ENCODE data around the gene SLC25A19. TPM values are rescaled to one million over a fixed set of nuclear protein-coding genes. Genes with fewer than 3 reads are reported as not detected.

SLC25A19 gene
- total RNA-seq, 1 donor from 2014 or later, result 48.4 TPM

Other genes starting within 250 kb of the SLC25A19 start
- gene ATP5PD, start 242.5 kb downstream of the SLC25A19 start, total RNA-seq, result 186 and 190 TPM in 2 replicates
- gene KCTD2, start 242.2 kb downstream of the SLC25A19 start, total RNA-seq, result 19.3 and 20.3 TPM in 2 replicates
- gene SLC16A5, start 201.5 kb downstream of the SLC25A19 start, total RNA-seq, result 7.6 and 7.8 TPM in 2 replicates
- gene ARMC7, start 179.5 kb downstream of the SLC25A19 start, total RNA-seq, result 15.7 and 16.5 TPM in 2 replicates
- 52.1 and 53.9 TPM in 2 replicates for gene NT5C, start 157.7 kb downstream of the SLC25A19 start, total RNA-seq
- 236 and 281 TPM in 2 replicates for gene JPT1, start 134.9 kb downstream of the SLC25A19 start, total RNA-seq
- gene SUMO2, start 106.5 kb downstream of the SLC25A19 start, total RNA-seq, result 493 and 503 TPM in 2 replicates
- gene NUP85, start 83.8 kb downstream of the SLC25A19 start, total RNA-seq, result 97.3 and 99.6 TPM in 2 replicates
- 80.3 and 88.6 TPM in 2 replicates for gene GGA3, start 27.8 kb downstream of the SLC25A19 start, total RNA-seq
- gene MRPS7, start 27.6 kb downstream of the SLC25A19 start, total RNA-seq, result 66.3 and 73.3 TPM in 2 replicates
- gene MIF4GD, start 18.2 kb downstream of the SLC25A19 start, total RNA-seq, result 36.3 and 39.2 TPM in 2 replicates
- gene GRB2, start 116.2 kb upstream of the SLC25A19 start, total RNA-seq, result 150 and 168 TPM in 2 replicates
- gene TMEM94, start 167.2 kb upstream of the SLC25A19 start, total RNA-seq, result 82.3 and 85.7 TPM in 2 replicates
- 0.74 and 0.76 TPM in 2 replicates for gene CASKIN2, start 226.1 kb upstream of the SLC25A19 start, total RNA-seq
- gene TSEN54, start 227.1 kb upstream of the SLC25A19 start, total RNA-seq, result 65.2 and 65.9 TPM in 2 replicates
- gene LLGL2, start 236.3 kb upstream of the SLC25A19 start, total RNA-seq, result 19.4 and 21.6 TPM in 2 replicates